GM18520 (cell line): ENCODE data around the gene PADI4.

Experiments
- ATAC-seq: cut with Tn5 transposase; IDR thresholded peaks from one replicate; pipeline ENCODE4 v1.9.1; 2021; ENCODE audit not compliant: unreplicated experiment

PADI4 gene

GRCh38 chr1:17282836-17283235, 25.2 kb upstream of the PADI4 start:
- ATAC-seq: no peak

GRCh38 chr1:17286646-17287045, 21.4 kb upstream of the PADI4 start:
- no peak for ATAC-seq

GRCh38 chr1:17287130-17287776, 20.7 kb upstream of the PADI4 start:
- ATAC-seq: no peak

GRCh38 chr1:17289721-17290120, 18.3 kb upstream of the PADI4 start:
- no peak for ATAC-seq

- ATAC-seq: no peak
Observed at GRCh38 chr1:17290553-17290952, 17.4 kb upstream of the PADI4 start.

- ATAC-seq: no peak
Observed at GRCh38 chr1:17292299-17293160, 15.5 kb upstream of the PADI4 start.

GRCh38 chr1:17293681-17294425, 14.1 kb upstream of the PADI4 start:
- ATAC-seq: no peak

GRCh38 chr1:17295292-17295691, 12.7 kb upstream of the PADI4 start:
- ATAC-seq: no peak

- no peak for ATAC-seq
Observed at GRCh38 chr1:17296086-17296485, 11.9 kb upstream of the PADI4 start.

- ATAC-seq: no peak
Observed at GRCh38 chr1:17297991-17298390, 10.0 kb upstream of the PADI4 start.

- no peak for ATAC-seq
Observed at GRCh38 chr1:17301767-17302166, 6.2 kb upstream of the PADI4 start.

GRCh38 chr1:17304151-17304825, 3.7 kb upstream of the PADI4 start:
- no peak for ATAC-seq

- ATAC-seq: no peak
Observed at GRCh38 chr1:17304826-17305175, 3.2 kb upstream of the PADI4 start.

GRCh38 chr1:17305576-17306095, 2.4 kb upstream of the PADI4 start:
- no peak for ATAC-seq

GRCh38 chr1:17306407-17306806, 1.6 kb upstream of the PADI4 start:
- no peak for ATAC-seq

GRCh38 chr1:17306921-17307320, 1.1 kb upstream of the PADI4 start:
- no peak for ATAC-seq

- no peak for ATAC-seq
Observed at GRCh38 chr1:17307329-17307728, 668 bp upstream of the PADI4 start.

- no peak for ATAC-seq
Observed at GRCh38 chr1:17308593-17308992, 596 bp downstream of the PADI4 start.

GRCh38 chr1:17309426-17310067, 1.6 kb downstream of the PADI4 start:
- ATAC-seq: no peak

GRCh38 chr1:17310068-17310640, 2.2 kb downstream of the PADI4 start:
- no peak for ATAC-seq
